H1 (cell line): ENCODE data around the gene CDCP1. TPM values are rescaled to one million over a fixed set of nuclear protein-coding genes. Genes with fewer than 3 reads are reported as not detected.

Experiments used
- CTCF ChIA-PET: fragments of 300-600 bp; sonication (Branson Sonifier 250); formaldehyde crosslinking; loops from one replicate; lab custom pipeline; 2021; ENCODE audit not compliant: partially characterized antibody; lab: Charles Lee
- POLR2A ChIA-PET: fragments of 300-600 bp; sonication (Branson Sonifier 250); formaldehyde crosslinking; loops from one replicate; lab custom pipeline; 2021; ENCODE audit warnings: inconsistent platforms; ENCODE audit not compliant: partially characterized antibody; lab: Charles Lee
- DNase-seq, 2 experiments: peaks; one replicate each; pipeline versions ENCODE4 v3.0.0 to v3.0.0-alpha.2; 2010 to 2022; ENCODE audit warnings: low spot score in 2 of 2, low read depth in 1 of 2, mixed read lengths in 1 of 2
- FAIRE-seq: peaks from 2 replicates; lab custom pipeline; 2011; peaks lifted over from hg19 to GRCh38; lab: Jason Lieb, UNC
- H2AFZ ChIP-seq: 2 replicates; pipeline ENCODE4 v1.8.1; 2012; ENCODE audit warnings: low read length, inconsistent platforms
- H2AK5ac ChIP-seq: 2 replicates; pipeline ENCODE4 v1.6.1; 2013; ENCODE audit warnings: low read depth, low read length
- H2BK120ac ChIP-seq: replicated peaks from 2 replicates; pipeline ENCODE3; 2013; ENCODE audit warnings: low read depth, low read length, inconsistent platforms
- H2BK12ac ChIP-seq: 2 replicates; pipeline ENCODE4 v1.6.1; 2013; ENCODE audit warnings: low read depth, low read length
- H2BK15ac ChIP-seq: 2 replicates; pipeline ENCODE4 v1.6.1; 2013; ENCODE audit warnings: low read length
- H2BK20ac ChIP-seq: 2 replicates; pipeline ENCODE4 v1.6.1; 2013; ENCODE audit warnings: low read length
- H2BK5ac ChIP-seq: 2 replicates; pipeline ENCODE4 v1.6.1; 2013; ENCODE audit warnings: low read depth, low read length
- H3K14ac ChIP-seq: 2 replicates; pipeline ENCODE4 v1.6.1; 2013; ENCODE audit warnings: inconsistent platforms; ENCODE audit not compliant: insufficient read length
- H3K18ac ChIP-seq: 2 replicates; pipeline ENCODE4 v1.6.1; 2013; ENCODE audit warnings: low read length; ENCODE audit errors: extremely low read depth
- H3K23ac ChIP-seq: 2 replicates; pipeline ENCODE4 v1.6.1; 2013; ENCODE audit warnings: inconsistent platforms; ENCODE audit not compliant: insufficient read length
- H3K23me2 ChIP-seq: 2 replicates; pipeline ENCODE4 v1.6.1; 2013; ENCODE audit warnings: low read depth, low read length
- H3K27ac ChIP-seq: 2 replicates; pipeline ENCODE4 v1.6.1; 2011; ENCODE audit warnings: low read depth, low read length, inconsistent platforms
- H3K27me3 ChIP-seq, 4 experiments: replicated peaks in 1 of 4; 1 replicate in 1 of 4; 2 replicates in 3 of 4; pipeline versions ENCODE4 v1.6.1 to v1.8.1; 2011 to 2013; ENCODE audit warnings: low read length in 3 of 4, mild to moderate bottlenecking in 3 of 4, inconsistent platforms in 2 of 4, mixed read lengths in 2 of 4, moderate library complexity in 1 of 4; ENCODE audit not compliant: control insufficient read depth in 3 of 4, insufficient read depth in 3 of 4; ENCODE audit errors: extremely low read depth in 1 of 4
- H3K36me3 ChIP-seq, 4 experiments: 2 replicates each; pipeline versions ENCODE4 v1.6.1 to v1.8.1; 2011 to 2013; ENCODE audit warnings: mild to moderate bottlenecking in 4 of 4, low read length in 3 of 4, moderate library complexity in 2 of 4, control low read depth in 1 of 4, inconsistent platforms in 1 of 4; ENCODE audit not compliant: insufficient read depth in 4 of 4, control insufficient read depth in 2 of 4
- H3K4ac ChIP-seq: replicated peaks from 2 replicates; pipeline ENCODE3; 2013; ENCODE audit warnings: low read length, low read depth, mixed read lengths, inconsistent platforms; ENCODE audit not compliant: insufficient read length
- H3K4me1 ChIP-seq, 4 experiments: replicated peaks in 1 of 4; 1 replicate in 1 of 4; 2 replicates in 3 of 4; pipeline versions ENCODE4 v1.6.1 to v1.8.1; 2011 to 2013; ENCODE audit warnings: low read length in 3 of 4, inconsistent platforms in 2 of 4, mixed read lengths in 1 of 4; ENCODE audit not compliant: insufficient read depth in 4 of 4, control insufficient read depth in 3 of 4
- H3K4me2 ChIP-seq, 2 experiments: 2 replicates each; pipeline versions ENCODE4 v1.6.1 to v1.8.1; 2011 to 2013; ENCODE audit warnings: low read depth in 2 of 2, low read length in 2 of 2, control low read depth in 1 of 2, inconsistent platforms in 1 of 2, mild to moderate bottlenecking in 1 of 2; ENCODE audit not compliant: insufficient read depth in 1 of 2
- H3K4me3 ChIP-seq, 4 experiments: fragments of 200-600, 300-600 bp in 1 of 4; sonication (generic), shearing (Covaris generic), sonication (Bioruptor Twin) in 1 of 4; 2 replicates each; pipeline versions ENCODE4 v1.5.1 to v1.8.1; 2011 to 2016; ENCODE audit warnings: low read length in 4 of 4, low read depth in 3 of 4, control low read depth in 2 of 4, inconsistent platforms in 2 of 4, mild to moderate bottlenecking in 2 of 4, mixed read lengths in 1 of 4, moderate library complexity in 1 of 4; ENCODE audit not compliant: insufficient read depth in 2 of 4; ENCODE audit errors: extremely low read depth in 1 of 4
- H3K56ac ChIP-seq: replicated peaks from 2 replicates; pipeline ENCODE3; 2013; ENCODE audit warnings: low read depth, mild to moderate bottlenecking, mixed read lengths, low read length, inconsistent platforms; ENCODE audit not compliant: insufficient read length
- H3K79me1 ChIP-seq: 2 replicates; pipeline ENCODE4 v1.6.1; 2013; ENCODE audit warnings: low read depth, low read length, control low read depth
- H3K79me2 ChIP-seq, 2 experiments: 2 replicates each; pipeline versions ENCODE4 v1.6.1 to v1.8.1; 2012 to 2013; ENCODE audit warnings: low read length in 2 of 2, mild to moderate bottlenecking in 2 of 2, inconsistent platforms in 1 of 2; ENCODE audit not compliant: insufficient read depth in 2 of 2, control insufficient read depth in 1 of 2
- H3K9ac ChIP-seq, 4 experiments: replicated peaks in 1 of 4; 1 replicate in 1 of 4; 2 replicates in 3 of 4; pipeline versions ENCODE4 v1.6.1 to v1.8.1; 2011 to 2013; ENCODE audit warnings: low read depth in 3 of 4, low read length in 3 of 4, control low read depth in 2 of 4, mild to moderate bottlenecking in 2 of 4, moderate library complexity in 2 of 4, inconsistent platforms in 1 of 4; ENCODE audit errors: extremely low read depth in 1 of 4
- H3K9me3 ChIP-seq, 2 experiments: 2 replicates each; pipeline versions ENCODE4 v1.6.1 to v1.8.1; 2012 to 2013; ENCODE audit warnings: mild to moderate bottlenecking in 2 of 2, moderate library complexity in 2 of 2, control low read depth in 1 of 2, inconsistent platforms in 1 of 2, low read depth in 1 of 2, low read length in 1 of 2, mixed read lengths in 1 of 2; ENCODE audit not compliant: insufficient read depth in 2 of 2
- H4K20me1 ChIP-seq, 2 experiments: replicated peaks in 1 of 2; 2 replicates each; pipeline versions ENCODE3 to v1.8.1; 2011 to 2013; ENCODE audit warnings: inconsistent platforms in 2 of 2, low read length in 2 of 2, mild to moderate bottlenecking in 1 of 2; ENCODE audit not compliant: insufficient read depth in 2 of 2, control insufficient read depth in 1 of 2
- H4K5ac ChIP-seq: 2 replicates; pipeline ENCODE4 v1.6.1; 2013; ENCODE audit warnings: low read length, low read depth, mixed read lengths, inconsistent platforms; ENCODE audit not compliant: insufficient read length
- H4K8ac ChIP-seq: 2 replicates; pipeline ENCODE4 v1.8.0; 2013; ENCODE audit warnings: mild to moderate bottlenecking, moderate library complexity, low read length, inconsistent platforms; ENCODE audit not compliant: insufficient read depth; ENCODE audit errors: extremely low read depth
- H4K91ac ChIP-seq: replicated peaks from 2 replicates; pipeline ENCODE3; 2013; ENCODE audit warnings: low read length, mixed read lengths, inconsistent platforms; ENCODE audit not compliant: insufficient read length
- CHD1 ChIP-seq: IDR thresholded peaks from 2 replicates; pipeline ENCODE4 v1.6.1; 2012; ENCODE audit warnings: low read depth, low read length, improper control_type of control experiment
- WGBS, 2 experiments: shearing (Covaris generic) in 1 of 2; methylation state at CpG; one replicate each; pipeline versions ENCODE4 v1.1.6 to v1.1.7; 2013 to 2015; ENCODE audit warnings: low lambda C conversion rate in 2 of 2, mixed read lengths in 2 of 2, inconsistent platforms in 1 of 2, low coverage in 1 of 2, missing lambda C conversion rate in 1 of 2; ENCODE audit not compliant: insufficient replicate concordance in 2 of 2, insufficient coverage in 1 of 2, insufficient read length in 1 of 2; ENCODE audit errors: extremely low coverage in 1 of 2, missing lambda C conversion rate in 1 of 2; 5-methylcytosine and 5-hydroxymethylcytosine counted together
- polyA plus RNA-seq, 7 experiments: library from polyadenylated mRNA; depleted of rRNA in 3 of 7; stranded (reverse) in 5 of 7; unstranded in 2 of 7; fragments of >200 nt in 5 of 7; fragments of 200-250 nt in 2 of 7; gene quantifications; 1 replicate in 5 of 7; 2 replicates in 1 of 7; 4 replicates in 1 of 7; pipeline versions ENCODE4 v1.2.1 to v1.2.3, GENCODE V29; 2011 to 2013; ENCODE audit warnings: missing spikeins in 2 of 7, mixed read lengths in 2 of 7
- total RNA-seq: library from RNA; stranded (reverse); fragmentation: NEBNext Ultra II Directional; extraction: Animal tissue kit (Norgen Biotek cat#: 25700); gene quantifications from 2 replicates; pipeline ENCODE4 v1.2.1, GENCODE V29; 2021

Gene CDCP1
- total and polyA plus RNA-seq, 2 of the 8 experiments (the other 6 are each of a cell fraction or from before 2014, with no cell fraction given): 10.0 to 23.3 TPM

DNA sequence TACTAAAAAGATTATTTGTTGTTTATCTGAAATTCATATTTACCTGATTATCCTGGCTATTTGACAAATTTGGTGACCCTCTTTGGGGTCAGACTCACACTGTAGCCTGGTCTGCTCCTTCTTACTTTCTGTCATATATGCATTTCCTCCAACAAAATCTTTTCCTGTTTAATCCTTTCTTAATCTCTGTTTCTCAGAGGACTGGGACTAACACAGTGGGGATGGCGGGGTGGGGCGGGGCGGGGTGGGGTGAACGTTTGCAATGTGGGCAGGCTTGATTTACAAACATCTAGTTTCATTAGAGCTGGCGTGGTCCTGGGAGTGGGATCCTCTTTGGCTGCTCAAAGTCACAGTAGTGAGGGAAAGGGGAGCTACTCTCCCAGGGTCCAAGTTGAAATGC lies 35.3 kb upstream of the CDCP1 start:
- Histone ChIP-seq H2AK5ac (no peak overlapping the region), H2BK120ac (no peak overlapping the region), H4K8ac (no peak overlapping the region), H3K56ac (no peak overlapping the region), H3K9ac (no peak overlapping the region), H2BK15ac (no peak overlapping the region), H2BK12ac (no peak overlapping the region), H3K27me3 (no peaks in the 10 kb centered on the region; a peak in 2 of 7 replicates), H4K5ac (no peak overlapping the region), H3K4ac (no peak overlapping the region), H2AFZ (no peak overlapping the region), H2BK20ac (no peak overlapping the region), H3K4me1 (peaks cover 0 to 6% (median 4%) of the 10 kb centered on the region in 4 experiments; a peak in 5 of 7 replicates), H3K79me2 (no peaks in the 10 kb centered on the region), H3K4me3 (no peak overlapping the region), H3K4me2 (no peak overlapping the region), H4K91ac (no peak overlapping the region), H3K36me3 (no peaks in the 10 kb centered on the region), H3K9me3 (no peaks in the 10 kb centered on the region), H2BK5ac (no peak overlapping the region), H3K14ac (no peak overlapping the region), H3K27ac (no peak overlapping the region), H3K18ac (no peak overlapping the region), H3K79me1 (no peaks in the 10 kb centered on the region), H4K20me1 (no peaks in the 10 kb centered on the region), H3K23ac (no peak overlapping the region), H3K23me2 (no peaks in the 10 kb centered on the region)
- FAIRE-seq (no peak), DNase-seq (no peak)
- CTCF ChIA-PET: interaction anchor here (0.6 to 1.3 kb wide), 3 partner anchors 29 to 364 kb away, joined by 3 to 6 read pairs (median 4); no protein-coding TSS in a partner anchor
- POLR2A ChIA-PET: no interaction called here
- 58% methylated on average over 2 of the region's 5 CpGs; no CpG with 5 or more reads in 1 of the 2 experiments for WGBS, 2 experiments
- TF ChIP-seq CHD1: no peak
